ENCODE data around the gene GSK3A.

DNA sequence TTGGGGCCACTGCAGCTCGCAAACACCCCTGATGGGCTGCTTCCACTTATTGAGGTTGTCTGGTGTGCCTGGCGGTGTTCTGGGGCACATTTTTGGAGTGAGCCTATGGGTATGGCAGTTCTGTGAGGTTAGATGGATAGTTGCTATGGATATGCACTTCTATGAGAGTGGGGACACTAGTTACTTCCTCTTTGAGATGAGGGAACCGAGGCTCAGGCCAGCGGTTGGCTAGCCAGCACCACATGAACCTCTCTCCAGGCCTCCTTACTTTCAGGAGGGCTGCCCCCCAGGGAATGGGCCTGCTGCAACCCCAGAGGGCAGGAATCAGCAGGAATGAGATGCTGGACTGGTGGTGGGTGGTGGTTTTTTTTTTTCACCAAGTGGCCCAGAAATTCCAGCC is 46.0 kb upstream of the GSK3A start:
- no peak for TF ChIP-seq POLR2AphosphoS5 (IDR thresholded peaks at IDR 0.05)
- no peak for TF ChIP-seq POLR2A (IDR thresholded peaks at IDR 0.05; ENCODE audit: low read depth)
- TF ChIP-seq, protein P1, sequence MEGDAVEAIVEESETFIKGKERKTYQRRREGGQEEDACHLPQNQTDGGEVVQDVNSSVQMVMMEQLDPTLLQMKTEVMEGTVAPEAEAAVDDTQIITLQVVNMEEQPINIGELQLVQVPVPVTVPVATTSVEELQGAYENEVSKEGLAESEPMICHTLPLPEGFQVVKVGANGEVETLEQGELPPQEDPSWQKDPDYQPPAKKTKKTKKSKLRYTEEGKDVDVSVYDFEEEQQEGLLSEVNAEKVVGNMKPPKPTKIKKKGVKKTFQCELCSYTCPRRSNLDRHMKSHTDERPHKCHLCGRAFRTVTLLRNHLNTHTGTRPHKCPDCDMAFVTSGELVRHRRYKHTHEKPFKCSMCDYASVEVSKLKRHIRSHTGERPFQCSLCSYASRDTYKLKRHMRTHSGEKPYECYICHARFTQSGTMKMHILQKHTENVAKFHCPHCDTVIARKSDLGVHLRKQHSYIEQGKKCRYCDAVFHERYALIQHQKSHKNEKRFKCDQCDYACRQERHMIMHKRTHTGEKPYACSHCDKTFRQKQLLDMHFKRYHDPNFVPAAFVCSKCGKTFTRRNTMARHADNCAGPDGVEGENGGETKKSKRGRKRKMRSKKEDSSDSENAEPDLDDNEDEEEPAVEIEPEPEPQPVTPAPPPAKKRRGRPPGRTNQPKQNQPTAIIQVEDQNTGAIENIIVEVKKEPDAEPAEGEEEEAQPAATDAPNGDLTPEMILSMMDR (IDR thresholded peaks at IDR 0.05), result no peak
